HG03280 (cell line): ENCODE results near the gene RANBP1.

Source experiments
- ATAC-seq: cut with Tn5 transposase; IDR thresholded peaks from one replicate; pipeline ENCODE4 v1.9.1; 2021; ENCODE audit warnings: mild to moderate bottlenecking, moderate library complexity; ENCODE audit not compliant: unreplicated experiment

RANBP1 gene

DNA sequence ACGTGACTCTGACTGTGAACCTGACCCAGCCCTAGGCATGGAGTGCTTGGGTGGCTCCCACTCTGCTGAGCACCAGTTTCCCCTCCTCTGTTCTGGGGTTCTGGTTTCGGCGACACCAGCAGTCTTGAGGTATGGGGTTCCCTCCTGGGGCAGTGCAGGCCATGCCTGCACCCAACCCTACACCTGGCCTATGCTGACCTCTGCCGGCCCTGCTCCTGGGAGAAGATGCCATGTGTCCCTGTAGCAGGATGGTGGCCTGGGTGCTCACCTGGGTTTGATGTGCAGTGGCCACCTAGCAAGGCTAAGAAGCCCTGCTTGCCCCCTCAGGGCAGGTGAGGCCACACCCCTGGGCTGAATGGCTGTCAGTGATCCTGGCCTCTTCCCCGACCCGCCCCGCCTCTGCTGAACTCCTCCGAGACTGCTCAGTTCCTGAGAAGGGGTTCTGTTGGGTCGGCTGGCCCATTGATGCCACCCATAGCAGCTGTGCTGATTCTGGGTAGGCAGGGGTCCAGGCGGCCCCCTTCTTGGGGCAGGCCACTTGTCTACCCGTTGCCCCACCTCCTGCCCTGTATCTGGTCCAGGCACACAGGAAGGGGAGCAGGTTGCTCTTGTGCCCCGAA is 18.1 kb downstream of the RANBP1 start:
- ATAC-seq: no peak

DNA sequence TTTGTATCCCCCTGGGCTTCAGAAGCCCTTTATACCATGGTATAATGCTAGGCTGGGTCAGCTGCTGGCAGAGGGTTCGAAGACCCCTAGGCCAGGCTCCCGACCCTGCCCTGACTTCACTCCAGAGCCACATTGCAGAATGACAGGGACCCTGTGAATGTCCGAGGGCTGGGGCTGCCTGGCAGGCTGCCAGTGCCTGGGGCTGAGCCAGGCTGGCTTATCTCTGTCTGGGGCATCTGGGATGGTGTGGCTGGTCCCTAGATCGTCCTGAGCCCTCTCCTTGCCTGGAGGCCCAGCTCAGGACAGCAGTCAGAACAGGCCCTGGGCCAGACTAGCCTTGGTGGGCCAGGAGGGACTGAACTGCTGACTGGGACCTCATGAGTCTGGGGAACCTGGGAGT is 19.4 kb downstream of the RANBP1 start:
- no peak for ATAC-seq

DNA sequence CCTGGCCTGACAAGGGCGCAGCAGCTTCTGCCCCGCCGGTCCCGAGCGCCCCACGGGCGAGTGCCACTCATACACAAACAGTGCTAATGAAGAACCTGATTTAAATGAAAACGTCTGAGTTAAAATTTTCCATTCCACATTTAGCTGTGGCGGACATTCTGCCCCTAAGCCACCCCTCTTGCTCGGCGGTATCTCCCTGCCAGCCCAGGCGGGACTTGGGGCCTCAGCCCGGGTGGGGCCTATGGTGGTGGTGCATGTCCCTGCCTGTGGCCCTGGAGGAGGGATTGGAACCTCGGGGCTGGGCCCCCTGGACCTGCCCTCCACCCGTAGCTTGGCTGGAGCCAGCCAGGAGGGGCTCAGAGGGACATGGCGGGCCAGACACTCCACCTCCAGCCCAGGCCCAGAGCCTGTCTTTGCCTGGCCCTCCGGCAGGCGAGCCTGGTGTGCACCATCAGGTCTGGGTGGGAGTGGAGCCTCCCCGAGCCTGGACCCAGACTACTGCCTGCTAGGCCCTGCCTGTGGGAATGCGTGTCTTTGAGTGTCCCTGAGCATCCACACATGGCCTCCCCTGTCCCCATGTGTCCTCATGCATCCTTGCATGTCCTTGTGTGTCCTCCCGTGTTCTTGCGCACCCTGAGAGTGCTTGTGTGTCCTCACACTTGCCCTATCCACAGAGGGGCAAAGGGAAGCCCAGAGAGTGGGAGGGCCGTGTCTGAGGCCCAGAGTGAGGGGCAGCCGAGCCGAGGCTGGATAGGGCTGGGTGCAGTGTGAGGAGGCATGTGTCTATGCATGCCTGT is 20.1 kb downstream of the RANBP1 start:
- ATAC-seq: no peak

DNA sequence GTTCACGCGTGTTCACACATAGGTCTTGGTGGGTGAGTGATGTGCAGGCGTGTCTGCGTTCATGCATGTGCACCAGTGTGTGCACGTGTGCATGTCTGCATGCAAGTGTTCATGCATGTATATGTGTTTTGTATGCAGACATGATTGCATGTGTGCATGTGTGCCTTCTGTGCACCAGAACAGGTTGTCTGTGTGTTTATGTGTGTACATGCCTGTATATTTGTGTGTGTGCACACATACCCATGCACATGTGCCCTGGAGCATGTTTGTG is 20.6 kb downstream of the RANBP1 start:
- no peak for ATAC-seq

DNA sequence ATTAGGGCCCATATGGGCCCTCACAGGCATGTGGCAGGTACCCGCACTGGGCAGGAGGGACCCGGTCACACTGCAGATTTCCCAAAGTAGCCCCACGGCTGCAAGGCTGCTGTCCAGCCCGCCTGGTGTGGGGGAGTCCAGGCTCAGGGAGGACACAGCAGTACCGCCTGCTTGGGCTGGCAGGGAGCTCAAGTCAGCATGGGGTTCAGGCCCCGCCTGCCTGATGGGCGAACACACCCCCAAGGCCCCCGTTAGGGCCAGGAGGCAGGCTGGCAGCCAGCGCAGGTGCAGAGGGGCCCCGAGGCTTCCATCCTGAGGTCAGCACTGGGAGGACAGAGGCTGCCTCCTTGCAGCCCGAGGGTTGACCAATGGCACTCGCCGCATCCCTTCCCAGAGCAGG is 21.2 kb downstream of the RANBP1 start:
- ATAC-seq: no peak

DNA sequence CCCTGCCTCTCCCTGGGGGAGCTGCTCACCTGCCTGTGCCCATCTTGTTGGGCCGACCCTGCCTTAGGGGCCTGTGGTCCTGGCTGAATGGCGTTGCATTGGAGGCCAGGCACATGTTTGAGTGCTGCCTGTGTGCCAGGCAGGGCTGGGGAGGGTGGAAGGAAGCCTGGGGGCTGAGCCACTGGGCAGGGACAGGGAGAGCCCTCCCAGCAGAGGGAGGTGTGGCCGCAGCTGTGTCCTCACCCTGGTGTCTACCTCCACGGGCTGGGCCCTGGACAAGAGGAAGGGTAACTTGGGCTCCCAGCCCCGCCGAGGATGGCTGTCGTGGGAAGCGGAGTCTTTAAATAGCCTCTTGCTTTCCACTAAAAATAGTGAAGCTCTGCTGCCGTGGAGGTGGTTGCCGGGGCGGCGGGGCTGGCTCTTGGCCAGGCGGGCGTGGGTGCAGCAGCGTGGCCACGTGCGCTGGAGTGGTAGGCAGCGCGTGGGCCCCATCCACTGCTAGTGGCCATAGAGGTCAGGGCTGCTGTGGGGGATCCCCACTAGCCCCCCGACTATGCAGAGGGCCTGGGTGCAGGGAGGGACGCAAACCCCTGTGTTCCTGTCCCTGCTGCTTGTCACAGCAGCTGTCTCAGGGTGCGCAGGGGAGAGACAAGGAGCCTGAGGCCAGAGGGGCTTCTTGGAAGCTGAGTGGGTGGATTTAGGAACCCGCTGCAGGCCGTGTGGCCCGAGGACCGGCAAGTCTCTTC is 21.9 kb downstream of the RANBP1 start:
- no peak for ATAC-seq

DNA sequence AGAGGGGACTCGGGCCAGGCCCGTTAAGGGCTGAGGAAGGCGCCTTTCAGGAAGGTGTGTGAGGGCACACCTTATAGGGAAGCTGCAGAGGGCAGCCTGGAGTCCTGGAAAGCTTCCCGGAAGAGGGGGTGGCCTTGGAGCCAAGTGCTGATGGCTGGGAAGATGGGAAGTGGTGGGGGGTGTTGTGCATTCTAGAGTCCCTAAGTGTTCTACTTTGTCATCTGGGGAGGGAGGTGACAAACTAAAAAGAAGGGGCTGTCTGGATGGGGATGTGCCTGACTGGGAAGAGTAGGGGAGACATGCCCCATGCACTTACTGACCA is 22.5 kb downstream of the RANBP1 start:
- ATAC-seq: no peak

DNA sequence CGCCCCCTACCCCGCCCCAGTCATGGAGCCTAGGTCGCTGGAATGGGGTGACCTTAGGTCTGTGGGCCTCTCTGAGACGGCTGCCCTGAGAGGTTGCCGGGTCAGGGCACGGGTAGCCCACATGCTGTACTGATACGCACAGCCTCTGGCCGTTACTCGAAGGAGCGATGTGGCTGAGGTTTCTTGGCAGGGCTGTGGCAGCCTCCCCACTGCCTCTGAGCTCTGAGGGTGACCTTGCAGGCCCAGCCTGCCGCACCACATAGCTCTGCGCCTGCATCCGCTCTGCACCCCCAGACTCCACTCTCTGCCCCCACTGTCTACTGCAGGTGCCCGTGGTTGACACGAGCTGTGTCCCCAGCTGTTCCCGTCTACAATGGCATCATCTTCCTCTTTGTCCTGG is 23.0 kb downstream of the RANBP1 start:
- no peak for ATAC-seq

DNA sequence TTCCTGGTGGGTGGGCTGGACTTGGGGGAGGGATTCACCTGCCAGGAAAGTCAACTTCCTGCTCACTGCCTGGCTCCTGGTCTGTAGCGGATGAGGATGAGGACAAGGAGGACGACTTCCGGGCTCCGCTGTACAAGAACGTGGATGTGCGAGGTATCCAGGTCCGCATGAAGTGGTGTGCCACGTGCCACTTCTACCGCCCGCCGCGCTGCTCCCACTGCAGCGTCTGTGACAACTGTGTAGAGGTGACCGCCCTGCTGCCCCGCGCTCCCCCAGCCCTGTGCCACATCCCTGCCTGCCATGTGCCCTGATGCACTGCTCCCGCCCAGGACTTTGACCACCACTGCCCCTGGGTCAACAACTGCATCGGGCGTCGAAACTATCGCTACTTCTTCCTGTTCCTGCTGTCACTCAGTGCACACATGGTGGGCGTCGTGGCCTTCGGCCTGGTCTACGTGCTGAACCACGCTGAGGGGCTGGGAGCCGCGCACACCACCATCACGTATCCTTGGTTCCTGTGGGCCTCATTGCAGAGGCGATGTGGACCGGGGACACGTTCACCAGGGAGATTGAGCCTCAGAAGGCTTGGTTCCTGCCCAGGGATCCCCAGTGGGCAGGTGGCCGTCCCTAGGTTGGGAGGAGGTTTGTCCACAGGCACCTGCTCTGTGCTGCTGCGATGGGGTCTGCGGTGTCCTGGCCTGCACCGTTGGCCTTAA is 23.6 kb downstream of the RANBP1 start:
- no peak for ATAC-seq

DNA sequence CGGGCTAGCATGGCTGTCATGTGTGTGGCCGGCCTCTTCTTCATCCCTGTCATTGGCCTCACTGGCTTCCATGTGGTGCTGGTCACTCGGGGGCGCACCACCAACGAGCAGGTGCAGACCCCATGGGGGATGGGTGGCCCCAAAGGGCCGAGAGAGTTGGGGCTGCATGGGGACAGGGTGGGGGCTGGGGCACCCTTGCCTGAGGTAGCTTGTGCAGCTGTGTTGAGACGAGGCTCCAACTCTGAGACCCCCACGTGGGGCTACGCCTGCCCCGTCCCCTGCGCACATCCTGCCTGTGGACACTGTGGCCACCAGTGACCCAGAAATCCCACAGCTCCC is 24.2 kb downstream of the RANBP1 start:
- no peak for ATAC-seq

DNA sequence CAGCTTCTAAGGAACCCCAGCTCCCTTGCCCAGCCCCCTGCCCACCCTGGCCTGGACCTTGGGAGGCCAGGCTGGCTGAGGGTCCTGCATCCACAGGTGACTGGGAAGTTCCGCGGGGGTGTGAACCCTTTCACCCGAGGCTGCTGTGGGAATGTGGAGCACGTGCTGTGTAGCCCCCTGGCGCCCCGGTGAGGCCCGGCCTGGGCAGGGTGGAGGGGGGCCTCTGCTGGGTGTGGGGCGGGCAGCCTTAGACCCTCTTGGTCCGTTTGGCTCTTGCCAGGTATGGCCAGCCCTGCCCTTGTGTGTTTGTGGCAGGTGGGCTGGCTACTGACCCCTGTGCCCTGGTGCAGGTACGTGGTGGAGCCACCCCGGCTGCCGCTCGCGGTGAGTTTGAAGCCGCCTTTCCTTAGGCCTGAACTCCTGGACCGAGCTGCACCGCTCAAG is 24.6 kb downstream of the RANBP1 start:
- ATAC-seq: no peak

DNA sequence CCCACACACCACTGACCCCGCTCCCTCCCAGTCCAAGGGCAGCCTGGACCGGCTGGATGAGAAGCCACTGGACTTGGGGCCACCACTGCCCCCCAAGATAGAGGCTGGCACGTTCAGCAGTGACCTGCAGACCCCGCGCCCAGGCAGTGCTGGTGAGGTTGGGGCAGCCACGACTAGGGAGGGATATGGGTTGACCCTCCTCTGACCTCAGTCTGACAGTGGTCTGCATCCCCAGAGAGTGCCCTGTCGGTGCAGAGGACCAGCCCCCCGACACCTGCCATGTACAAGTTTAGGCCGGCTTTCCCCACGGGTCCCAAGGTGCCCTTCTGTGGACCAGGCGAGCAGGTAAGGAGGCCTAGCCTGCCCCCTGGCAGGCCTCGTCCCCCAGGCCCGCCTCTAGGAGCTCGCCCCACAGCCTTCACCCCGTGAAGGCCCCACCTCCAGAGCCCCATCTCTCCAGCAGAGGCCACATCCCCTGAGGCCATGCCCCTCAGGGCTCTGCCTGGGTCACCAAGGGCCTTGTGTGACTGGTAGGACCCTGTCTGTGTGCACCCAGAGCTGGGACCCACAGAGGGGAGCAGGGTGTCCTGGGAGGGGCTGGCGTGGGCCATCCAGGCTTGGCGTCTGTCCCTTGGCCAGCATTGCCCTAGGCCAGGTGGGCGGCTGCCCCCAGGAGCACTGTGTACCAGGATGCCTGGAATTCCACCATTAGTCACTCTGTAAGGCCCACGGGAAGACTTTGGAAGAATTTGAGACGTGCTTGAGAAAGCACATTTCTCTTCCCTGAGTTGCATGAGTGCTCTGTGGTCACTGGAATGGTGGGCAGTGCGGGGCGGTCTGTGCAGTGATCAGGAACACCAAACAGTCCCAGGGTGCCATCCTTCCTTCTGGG is 25.5 kb downstream of the RANBP1 start:
- no peak for ATAC-seq

DNA sequence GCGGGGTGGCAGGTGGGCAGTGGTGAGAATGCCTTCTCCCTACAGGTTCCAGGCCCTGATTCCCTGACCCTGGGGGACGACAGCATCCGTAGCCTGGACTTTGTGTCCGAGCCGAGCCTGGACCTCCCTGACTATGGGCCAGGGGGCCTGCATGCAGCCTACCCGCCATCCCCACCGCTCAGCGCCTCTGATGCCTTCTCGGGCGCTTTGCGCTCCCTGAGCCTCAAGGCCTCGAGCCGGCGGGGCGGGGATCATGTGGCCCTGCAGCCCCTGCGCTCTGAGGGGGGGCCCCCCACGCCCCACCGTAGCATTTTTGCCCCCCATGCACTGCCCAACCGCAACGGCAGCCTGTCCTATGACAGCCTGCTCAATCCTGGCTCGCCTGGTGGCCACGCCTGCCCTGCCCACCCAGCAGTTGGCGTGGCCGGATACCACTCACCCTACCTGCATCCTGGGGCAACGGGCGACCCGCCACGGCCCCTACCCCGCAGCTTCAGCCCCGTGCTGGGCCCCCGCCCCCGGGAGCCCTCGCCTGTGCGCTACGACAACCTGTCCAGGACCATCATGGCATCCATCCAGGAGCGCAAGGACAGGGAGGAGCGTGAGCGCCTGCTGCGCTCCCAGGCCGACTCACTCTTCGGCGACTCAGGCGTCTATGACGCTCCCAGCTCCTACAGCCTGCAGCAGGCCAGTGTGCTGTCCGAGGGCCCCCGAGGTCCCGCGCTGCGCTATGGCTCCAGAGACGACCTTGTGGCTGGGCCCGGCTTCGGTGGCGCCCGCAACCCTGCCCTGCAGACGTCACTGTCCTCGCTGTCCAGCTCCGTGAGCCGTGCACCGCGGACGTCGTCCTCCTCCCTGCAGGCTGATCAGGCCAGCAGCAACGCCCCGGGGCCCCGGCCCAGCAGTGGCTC is 27.1 kb downstream of the RANBP1 start:
- no peak for ATAC-seq

DNA sequence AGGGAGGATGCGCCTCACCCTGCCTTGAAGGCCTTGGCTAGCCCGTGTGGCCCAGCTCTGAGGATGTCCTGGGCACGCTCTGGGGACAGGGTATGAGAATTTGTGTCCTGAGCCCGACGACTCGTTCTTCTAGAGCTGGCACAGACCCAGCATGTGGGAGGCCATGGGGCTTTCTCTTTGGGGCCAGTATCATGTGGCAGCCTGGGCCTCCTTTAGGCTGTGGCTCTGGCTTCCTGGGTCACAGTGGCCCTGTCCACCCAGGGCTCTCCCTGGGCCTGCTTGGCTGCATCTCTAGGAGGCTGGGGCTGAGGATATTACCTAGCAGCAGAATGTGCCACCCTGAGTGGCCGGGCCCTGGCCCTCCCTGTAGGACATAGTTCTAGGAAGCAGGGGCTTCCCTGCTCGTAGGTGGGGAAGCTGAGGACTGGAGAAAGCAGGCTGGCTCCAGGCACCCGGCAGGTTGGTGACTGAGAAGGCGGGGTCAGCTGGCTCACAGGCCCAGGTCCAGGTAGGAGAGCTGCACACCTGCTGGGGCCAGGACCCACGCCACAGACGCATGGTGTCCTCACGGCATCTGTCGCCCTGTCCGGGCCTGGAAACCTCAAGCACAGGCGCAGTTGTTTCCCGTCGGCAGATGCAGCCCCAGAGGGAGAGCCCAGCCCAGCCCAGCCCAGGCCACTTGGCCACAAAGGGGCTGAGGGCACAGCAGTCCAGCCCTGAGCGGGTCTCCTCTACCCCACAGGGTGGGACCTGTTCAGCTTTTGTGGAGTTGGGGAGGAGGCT is 28.2 kb downstream of the RANBP1 start:
- no peak for ATAC-seq

DNA sequence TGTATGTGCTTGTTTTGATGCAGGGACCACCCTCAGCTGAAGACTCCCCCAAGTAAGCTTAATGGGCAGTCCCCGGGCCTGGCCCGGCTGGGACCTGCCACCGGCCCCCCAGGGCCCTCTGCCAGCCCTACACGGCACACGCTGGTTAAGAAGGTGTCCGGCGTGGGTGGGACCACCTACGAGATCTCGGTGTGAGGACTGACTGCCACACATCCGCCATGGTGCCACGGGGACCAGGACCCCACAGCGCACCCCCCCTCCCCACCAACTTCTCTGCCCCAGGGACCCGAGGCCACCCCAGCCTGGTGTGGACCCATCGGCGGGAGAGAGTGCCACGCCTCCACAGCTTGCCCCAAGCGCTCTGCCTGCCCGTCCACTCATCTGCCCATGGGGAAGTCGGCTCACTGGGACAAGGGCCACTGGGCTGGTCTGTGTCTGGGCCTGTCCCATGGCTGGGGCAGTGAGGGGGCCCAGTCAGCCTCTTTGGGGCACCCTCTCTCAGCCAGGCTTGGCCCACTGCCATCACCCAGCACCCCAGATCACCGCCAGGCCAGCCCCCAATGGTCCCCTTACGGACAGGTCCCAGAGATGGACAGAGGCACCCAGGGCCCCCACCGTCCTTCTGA is 29.4 kb downstream of the RANBP1 start:
- no peak for ATAC-seq

DNA sequence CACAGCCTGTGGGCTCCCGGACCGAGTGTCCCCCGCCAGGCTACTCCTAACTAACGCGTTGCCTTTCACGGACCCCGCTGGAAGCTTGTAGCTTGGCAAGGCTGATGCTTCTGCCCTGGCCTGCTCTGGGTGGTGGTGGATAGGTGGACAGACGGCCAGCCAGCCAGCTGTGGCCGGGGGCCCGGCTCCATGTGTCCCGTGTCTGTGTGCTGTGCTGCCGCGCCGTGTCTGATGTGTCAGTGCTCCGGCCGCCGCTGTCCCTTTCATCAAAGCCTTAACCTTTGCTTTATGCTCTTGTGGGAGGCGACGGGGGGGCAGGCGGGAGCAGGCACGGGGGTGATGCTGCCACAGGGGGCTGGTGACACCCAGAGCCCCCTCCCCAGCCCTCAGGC is 29.9 kb downstream of the RANBP1 start:
- no peak for ATAC-seq

DNA sequence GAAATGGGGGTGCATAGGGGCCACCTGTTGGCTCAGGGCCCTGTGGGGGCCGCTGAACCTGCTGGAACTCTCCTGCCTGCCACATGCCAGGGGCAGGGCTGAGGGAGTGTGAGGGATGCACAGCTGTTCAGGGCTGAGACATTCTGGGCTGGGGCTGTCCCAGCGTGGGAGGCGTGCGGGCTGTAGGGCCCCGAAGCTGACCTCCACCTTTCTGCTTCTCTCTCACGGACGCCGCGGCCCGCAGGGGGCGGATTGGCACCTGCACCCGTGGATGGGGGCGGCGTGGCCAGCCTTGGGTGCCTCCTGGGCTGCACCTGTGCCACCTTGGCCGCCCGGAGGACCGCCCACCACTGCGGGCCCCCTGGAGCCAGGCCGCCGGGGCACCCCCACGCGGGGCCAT is 30.9 kb downstream of the RANBP1 start:
- ATAC-seq: no peak

DNA sequence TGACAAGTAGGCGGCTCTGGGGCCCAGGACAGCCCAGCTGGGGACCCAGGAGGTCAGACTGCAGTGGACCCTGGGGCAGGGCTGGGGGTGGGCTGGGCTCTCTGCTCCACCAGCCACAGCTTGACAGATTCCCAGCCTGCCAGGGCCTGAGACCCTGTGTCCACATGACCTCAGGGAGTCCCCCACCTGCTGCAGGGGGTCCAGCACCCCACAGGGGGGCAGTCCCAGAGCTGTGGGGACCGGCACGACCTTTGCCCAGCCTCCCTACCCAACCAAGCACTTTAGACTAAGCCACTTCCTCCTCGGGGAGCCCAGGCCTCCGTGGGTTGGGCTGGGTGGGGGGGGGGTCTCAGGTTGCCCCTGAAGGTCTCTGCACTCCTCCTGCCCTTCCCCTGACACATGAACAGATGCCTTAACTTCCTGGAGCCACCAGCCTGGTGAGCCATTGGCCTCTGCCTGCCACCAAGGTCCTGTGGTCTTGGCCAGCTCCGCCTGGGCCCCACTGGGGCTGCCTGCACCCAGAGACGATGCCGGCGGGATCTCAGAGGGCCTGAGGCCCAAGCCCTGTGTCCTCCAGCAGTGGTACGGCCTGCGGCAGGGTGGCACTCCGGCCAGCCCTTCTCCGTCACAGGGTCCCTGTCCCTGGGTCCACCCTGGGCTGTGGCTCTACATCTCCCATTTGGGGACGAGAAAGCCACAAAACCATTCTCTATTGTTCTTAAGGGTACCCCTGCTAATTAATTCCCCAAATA is 31.5 kb downstream of the RANBP1 start:
- no peak for ATAC-seq
